ENCODE data around the gene EGR1. TPM values are rescaled to one million over a fixed set of nuclear protein-coding genes. Genes with fewer than 3 reads are reported as not detected.

EGR1 gene
- total and polyA plus RNA-seq, 4 donors: 1.4 to 88.7 (median 13.1) TPM

- Histone ChIP-seq H3K27me3 (ENCODE audit: control insufficient read depth in 4 of 4, insufficient read depth in 4 of 4, low read length in 3 of 4) (no peaks in the 10 kb centered on the region), H3K4me1 (ENCODE audit: control insufficient read depth in 4 of 4, insufficient read depth in 4 of 4, low read length in 3 of 4) (no peaks in the 10 kb centered on the region), H3K36me3 (ENCODE audit: control insufficient read depth in 4 of 4, insufficient read depth in 3 of 4, low read depth in 1 of 4, low read length in 3 of 4) (peaks cover 28 to 82% (median 72%) of the 10 kb centered on the region in 4 donors), H3K4me3 (ENCODE audit: low read depth in 1 of 3, low read length in 3 of 3) (no peak overlapping the region), H3K27ac (ENCODE audit: low read depth in 1 of 2, low read length in 2 of 2) (no peak overlapping the region), H3K9me3 (ENCODE audit: control insufficient read depth in 4 of 4, low read length in 3 of 4) (no peaks in the 10 kb centered on the region), H3K9ac (ENCODE audit: low read depth in 1 of 2, low read length in 2 of 2) (no peak overlapping the region)
- DNase-seq (ENCODE audit: low spot score): no peak
- TF ChIP-seq MAX (IDR thresholded peaks at IDR 0.05): no peak
- no peak for TF ChIP-seq REST (IDR thresholded peaks at IDR 0.05)
- TF ChIP-seq FOXA2 (IDR thresholded peaks at IDR 0.05): no peak
- no peak for TF ChIP-seq HNF4G (IDR thresholded peaks at IDR 0.05)
- TF ChIP-seq NR2F2 (IDR thresholded peaks at IDR 0.05): no peak
- no peak for TF ChIP-seq ATF3 (IDR thresholded peaks at IDR 0.05)
- no peak for TF ChIP-seq RXRA (IDR thresholded peaks at IDR 0.05)
- TF ChIP-seq CTCF (IDR thresholded peaks at IDR 0.05; ENCODE audit: low read depth, low read length, missing input control): no peak
- TF ChIP-seq JUND (IDR thresholded peaks at IDR 0.05): no peak
- TF ChIP-seq RAD21 (IDR thresholded peaks at IDR 0.05): no peak
- TF ChIP-seq YY1 (IDR thresholded peaks at IDR 0.05): no peak
- TF ChIP-seq EGR1 (IDR thresholded peaks at IDR 0.05; ENCODE audit: low read depth in 2 of 2): no peak
- no peak for TF ChIP-seq ZBTB33 (IDR thresholded peaks at IDR 0.05)
- TF ChIP-seq SP1 (IDR thresholded peaks at IDR 0.05): no peak
- TF ChIP-seq GABPA (IDR thresholded peaks at IDR 0.05 in 1 of 2, conservative IDR thresholded peaks at IDR 0.05 in 1 of 2): no peak
- TF ChIP-seq FOXA1 (IDR thresholded peaks at IDR 0.05): no peak
- TF ChIP-seq TAF1 (conservative IDR thresholded peaks at IDR 0.05): no peak
- no peak for TF ChIP-seq HNF4A (conservative IDR thresholded peaks at IDR 0.05)
- WGBS: 93% methylated on average over 1 of the region's 1 CpG
These were observed 40.2 kb upstream of the EGR1 start for GRCh38 chr5:138425079-138425478.
